PC-9 (cell line): Measurements from ENCODE around the gene SH3RF3.

Source experiments
- EZH2 ChIP-seq: fragments of 200-600 bp; sonication (generic); IDR thresholded peaks from 2 replicates; pipeline ENCODE4 v1.8.0; 2017; ENCODE audit warnings: antibody characterized with exemption, low read depth
- TF ChIP-seq, protein P1 (sequence below): fragments of 200-600 bp; sonication (generic); conservative IDR thresholded peaks from 2 replicates; pipeline ENCODE4 v1.6.1; 2017; ENCODE audit warnings: mixed run types, antibody characterized with exemption, mild to moderate bottlenecking, moderate library complexity

GRCh38 chr2:109183871-109184270 is 54.9 kb downstream of the SH3RF3 start:
- TF ChIP-seq, protein P1, sequence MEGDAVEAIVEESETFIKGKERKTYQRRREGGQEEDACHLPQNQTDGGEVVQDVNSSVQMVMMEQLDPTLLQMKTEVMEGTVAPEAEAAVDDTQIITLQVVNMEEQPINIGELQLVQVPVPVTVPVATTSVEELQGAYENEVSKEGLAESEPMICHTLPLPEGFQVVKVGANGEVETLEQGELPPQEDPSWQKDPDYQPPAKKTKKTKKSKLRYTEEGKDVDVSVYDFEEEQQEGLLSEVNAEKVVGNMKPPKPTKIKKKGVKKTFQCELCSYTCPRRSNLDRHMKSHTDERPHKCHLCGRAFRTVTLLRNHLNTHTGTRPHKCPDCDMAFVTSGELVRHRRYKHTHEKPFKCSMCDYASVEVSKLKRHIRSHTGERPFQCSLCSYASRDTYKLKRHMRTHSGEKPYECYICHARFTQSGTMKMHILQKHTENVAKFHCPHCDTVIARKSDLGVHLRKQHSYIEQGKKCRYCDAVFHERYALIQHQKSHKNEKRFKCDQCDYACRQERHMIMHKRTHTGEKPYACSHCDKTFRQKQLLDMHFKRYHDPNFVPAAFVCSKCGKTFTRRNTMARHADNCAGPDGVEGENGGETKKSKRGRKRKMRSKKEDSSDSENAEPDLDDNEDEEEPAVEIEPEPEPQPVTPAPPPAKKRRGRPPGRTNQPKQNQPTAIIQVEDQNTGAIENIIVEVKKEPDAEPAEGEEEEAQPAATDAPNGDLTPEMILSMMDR, result no peak
- TF ChIP-seq EZH2, result no peak
